GM03348 (cell line): ENCODE measurements around the gene SLC38A2.
A peak's percentile ranks its signal among the peaks of the same experiment; 100 is the strongest.
"Not testable (repeated sequence)": the region's sequence is repeated elsewhere in the genome, so short reads cannot be mapped to it uniquely, and the experiment has no call there.

Experiments used
- DNase-seq: peaks from one replicate; pipeline ENCODE4 v3.0.0; 2012; ENCODE audit warnings: low spot score

SLC38A2 gene

DNA sequence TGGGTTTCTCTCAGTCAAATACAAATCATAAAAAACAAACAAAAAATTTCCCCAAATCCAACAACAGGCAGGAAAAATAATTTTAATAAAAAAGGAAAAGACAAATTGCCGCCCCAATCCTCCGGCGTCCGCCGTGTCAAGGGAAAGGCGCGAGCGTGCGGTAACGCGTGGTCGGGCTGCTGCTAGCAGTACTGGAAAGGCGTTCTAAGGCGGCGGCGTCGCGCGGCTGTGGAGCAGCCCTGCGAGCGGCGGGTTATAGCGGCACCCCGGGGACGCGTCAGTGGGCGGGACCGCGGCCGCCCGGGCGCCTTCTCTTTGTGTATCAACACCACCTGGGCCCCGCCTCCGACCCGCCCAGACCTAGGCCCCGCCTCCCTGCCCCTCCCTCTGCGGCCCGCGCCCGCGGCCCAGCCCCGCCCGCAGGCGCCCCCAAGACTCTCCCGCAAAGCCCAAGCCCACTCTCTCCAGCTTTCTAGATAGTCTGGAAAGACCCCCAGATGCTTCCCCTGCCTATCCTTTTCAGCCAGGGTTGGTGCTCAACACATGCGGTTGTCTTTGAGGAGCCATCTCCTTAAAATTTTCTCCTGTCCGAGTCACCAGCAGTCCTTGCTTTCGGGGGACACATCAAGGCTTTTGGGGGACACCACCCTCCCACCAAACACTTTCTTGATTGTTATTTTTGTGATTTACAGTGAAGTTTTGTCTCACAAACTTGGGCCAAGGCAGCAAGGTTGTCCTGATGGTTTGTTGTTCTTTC, at the start of gene SLC38A2:
SLC38A2 (minus strand) TSS at position 230 of the 757 bp plus-strand sequence. CDS start 1,480 bp downstream, outside the sequence.
- DNase-seq, result peak; percentile 96

DNA sequence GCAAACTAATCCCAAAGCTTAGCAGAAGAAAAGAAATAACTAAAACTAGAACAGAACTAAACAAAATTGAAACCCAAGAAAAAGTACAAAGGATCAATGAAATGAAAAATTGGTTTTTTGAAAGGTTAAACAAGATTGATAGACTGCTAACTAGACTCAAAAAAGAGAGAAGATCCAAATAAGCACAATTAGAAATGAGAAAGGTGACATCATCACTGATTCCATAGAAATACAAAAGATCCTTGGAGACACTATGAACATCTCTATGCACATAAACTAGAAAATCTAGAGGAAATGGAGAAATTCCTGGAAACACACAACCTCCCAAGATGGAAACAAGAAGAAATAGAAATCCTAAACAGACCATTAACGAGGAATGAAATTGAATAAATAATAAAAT, 47.1 kb upstream of the SLC38A2 start:
- DNase-seq, result no peak

GRCh38 chr12:46415552-46415951, 43.0 kb upstream of the SLC38A2 start:
- DNase-seq, result no peak

GRCh38 chr12:46414591-46415268, 42.2 kb upstream of the SLC38A2 start:
- no peak for DNase-seq

- DNase-seq, result no peak
Observed at GRCh38 chr12:46413368-46413767, 40.8 kb upstream of the SLC38A2 start.

DNA sequence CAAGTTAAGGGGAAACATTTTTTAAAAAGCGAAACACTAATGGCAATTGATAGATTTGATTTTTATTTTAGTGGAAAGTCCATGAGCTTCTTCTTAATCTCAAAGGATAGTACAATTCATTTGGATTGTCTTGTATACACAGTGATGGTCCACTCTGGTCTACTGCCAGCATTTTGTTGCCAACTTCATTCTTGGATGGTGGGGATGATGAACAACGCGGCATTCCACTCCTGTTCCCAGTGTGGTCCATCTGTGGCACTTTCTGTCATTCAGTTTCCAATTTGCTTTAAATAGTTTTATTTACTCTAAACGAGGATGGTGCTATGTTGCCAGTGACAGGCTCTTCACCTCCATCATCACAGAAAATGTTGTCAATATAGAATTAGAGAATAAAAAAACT, 40.3 kb upstream of the SLC38A2 start:
- DNase-seq, result no peak

DNA sequence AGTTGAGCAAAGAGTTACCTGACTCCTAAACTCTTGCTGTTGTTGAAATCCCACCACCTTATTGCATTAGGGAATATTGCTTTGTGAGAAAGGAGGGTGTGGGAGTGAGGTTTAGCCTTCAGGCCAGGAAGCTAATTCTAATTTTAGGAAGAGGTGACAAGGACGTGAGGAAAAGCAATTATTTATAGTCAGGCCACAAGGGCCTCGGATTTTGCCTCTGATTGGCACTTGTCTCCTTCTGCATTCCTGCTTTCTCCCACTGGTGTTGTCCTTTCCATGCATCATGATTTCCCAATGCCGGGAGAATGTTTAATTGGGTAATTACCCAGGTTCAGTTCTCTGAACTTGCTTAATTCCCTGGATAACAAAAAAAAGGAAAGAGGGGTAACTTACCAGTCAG, 37.9 kb upstream of the SLC38A2 start:
- DNase-seq, result no peak

- no peak for DNase-seq
Observed at GRCh38 chr12:46409974-46410373, 37.4 kb upstream of the SLC38A2 start.

- no peak for DNase-seq
Observed at GRCh38 chr12:46409342-46409741, 36.8 kb upstream of the SLC38A2 start.

- DNase-seq, result no peak
Observed at GRCh38 chr12:46408441-46408840, 35.9 kb upstream of the SLC38A2 start.

GRCh38 chr12:46407361-46407760, 34.8 kb upstream of the SLC38A2 start:
- no peak for DNase-seq

DNA sequence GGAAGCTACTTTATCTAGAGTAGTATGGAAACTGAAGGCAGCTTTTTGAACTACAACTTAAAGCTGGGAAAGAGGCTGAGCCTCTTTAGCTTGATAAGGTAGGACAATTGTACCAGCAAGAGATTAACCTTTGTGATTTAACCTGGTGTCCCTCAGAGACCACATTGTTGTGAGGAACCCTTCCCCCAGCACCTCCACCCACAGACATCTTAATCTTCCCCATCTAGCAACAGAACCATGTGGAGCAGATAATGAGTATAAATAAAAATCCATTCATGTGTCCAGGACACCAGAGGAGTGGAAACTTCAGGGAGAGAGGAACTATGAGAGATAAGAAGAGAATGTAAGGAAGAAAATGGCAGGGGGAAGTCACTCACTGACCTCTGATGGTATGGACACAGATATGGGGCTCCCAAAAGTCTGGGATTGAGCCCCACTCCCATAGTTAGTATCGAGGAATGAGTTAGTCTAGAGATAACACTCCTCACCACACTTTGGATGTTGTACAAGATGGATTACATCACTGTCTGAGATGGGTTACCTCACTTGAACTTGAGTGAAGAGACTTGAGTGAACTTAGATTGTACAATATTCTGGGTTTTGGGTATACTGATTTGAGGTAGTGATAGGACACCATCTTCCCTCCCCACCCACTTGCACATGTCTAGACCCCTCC, 33.9 kb upstream of the SLC38A2 start:
- no peak for DNase-seq

GRCh38 chr12:46404733-46405132, 32.2 kb upstream of the SLC38A2 start:
- DNase-seq, result no peak

DNA sequence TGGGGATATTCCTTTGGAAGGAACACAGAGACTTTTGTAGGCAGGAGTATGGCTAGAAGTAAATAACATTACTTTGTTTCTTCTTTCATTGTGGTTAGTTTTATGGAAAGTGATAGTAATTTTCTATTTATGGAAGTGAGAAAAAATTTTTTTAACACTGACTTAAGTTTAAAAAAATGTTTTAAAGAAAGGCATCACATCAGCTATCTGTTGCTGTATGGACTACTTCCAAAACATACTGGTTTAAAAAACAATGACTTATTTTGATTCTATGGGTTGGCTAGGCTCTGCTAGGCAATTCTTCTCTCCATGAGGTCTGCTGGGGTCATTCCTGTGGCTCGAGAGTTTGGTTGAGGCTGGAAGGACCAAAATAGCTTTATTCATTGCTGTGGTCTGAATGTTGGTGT, 31.7 kb upstream of the SLC38A2 start:
- DNase-seq, result peak; percentile 62

DNA sequence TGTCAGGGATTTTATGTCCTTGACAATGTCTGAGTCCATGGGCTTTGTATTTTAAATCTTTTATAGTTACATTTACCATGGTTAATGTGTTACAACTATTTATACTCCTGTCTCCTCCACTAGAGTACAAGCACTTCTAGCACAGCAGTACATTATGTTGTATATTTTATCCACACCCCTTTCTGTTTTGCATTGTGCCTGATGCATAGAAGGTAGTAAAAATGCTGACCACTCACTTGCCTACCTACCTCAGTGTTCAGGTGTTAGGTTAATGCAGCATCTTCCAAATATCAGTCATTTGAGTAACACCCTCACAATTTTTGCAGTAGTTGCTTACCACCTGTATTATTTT, 31.1 kb upstream of the SLC38A2 start:
- no peak for DNase-seq

DNA sequence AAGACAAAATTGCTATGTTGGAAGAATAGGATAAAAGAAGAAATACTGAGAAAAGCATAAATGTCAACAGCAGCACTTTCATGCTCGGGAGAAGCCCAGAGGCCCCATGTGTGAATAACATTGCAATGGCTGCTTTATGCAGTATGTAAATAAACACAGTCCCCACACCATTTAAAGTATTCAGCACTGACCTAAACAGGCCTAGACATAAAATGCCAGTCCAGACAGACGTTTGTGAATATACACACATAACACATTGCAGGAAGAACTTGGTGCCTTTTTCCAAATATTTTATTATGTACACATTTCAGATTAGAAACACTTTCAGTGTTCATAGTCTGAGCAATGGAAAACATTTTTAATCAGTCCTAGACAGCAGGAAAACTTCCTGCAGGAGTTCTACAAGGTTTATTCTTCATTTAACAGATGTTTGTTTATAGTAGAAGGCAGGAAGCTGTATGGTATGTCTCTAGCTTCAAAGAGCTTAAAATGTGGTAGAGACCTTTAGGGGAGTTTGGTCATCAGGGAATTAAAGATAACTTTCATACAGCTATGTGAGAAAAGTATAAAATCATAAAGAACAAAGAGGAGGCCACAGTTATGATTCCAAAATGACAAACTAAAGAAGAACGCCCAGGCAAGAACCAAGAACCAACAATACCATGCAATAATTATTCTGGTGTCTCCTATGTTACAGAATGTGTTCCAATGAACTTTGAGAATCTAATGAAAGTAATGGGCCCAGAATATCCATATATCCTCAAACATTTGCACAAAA, 30.6 kb upstream of the SLC38A2 start:
- DNase-seq, result no peak

DNA sequence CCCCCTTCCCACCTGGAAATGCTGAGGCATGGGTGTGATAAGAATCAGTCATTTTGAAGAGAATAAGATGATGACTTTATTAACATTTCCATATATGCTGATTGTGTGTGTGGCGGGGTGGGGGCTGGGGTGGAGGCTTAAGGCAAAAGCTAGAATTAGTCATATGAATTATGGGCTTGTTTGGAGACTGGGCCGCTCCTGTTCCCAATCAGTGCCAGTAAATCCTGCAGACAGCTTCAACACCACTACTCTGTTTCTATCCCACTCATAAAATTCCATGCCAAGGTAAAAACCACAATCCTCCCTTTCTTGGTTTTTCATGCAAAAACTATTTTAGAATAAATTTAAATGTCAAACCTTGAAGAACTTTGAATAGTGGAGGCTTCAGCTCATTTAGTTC, 29.9 kb upstream of the SLC38A2 start:
- DNase-seq, result peak; percentile 70

- DNase-seq, result peak; percentile 45
Observed at GRCh38 chr12:46401662-46402061, 29.1 kb upstream of the SLC38A2 start.

DNA sequence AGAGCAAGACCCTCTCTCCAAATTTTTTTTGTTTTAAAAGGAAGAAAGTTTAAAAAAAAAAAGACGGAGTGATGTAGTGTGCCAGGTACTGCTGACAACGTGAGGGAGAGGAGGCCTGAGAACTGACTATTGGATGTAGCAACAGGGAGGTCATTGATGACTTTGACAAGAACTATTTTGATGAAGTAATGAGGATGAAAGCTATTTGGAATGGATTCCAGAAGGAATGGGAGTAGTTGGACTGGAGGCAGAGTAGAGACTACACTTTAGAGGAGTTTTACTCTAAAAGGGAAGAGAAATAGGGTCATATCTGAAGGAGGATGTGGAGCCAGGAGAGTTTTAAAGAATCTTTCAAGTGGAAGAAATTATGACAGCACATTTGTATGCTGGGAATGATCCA, 27.8 kb upstream of the SLC38A2 start:
- DNase-seq, result peak; percentile 59

DNA sequence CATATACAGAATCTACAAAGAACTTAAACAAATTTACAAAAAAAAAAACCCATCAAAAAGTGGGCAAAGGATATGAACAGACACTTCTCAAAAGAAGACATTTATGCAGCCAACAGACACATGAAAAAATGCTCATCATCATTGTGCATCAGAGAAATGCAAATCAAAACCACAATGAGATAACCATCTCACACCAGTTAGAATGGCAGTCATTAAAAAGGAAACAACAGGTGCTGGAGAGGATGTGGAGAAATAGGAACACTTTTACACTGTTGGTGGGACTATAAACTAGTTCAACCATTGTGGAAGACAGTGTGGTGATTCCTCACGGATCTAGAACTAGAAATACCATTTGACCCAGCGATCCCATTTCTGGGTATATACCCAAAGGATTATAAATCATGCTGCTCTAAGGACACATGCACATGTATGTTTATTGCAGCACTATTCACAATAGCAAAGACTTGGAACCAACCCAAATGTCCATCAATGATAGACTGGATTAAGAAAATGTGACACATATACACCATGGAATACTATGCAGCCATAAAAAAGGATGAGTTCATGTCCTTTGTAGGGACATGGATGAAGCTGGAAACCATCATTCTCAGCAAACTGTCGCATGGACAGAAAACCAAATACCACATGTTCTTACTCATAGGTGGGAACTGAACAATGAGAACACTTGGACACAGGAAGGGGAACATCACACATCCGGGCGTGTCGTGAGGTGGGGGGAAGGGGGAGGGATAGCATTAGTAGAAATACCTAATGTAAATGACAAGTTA, 27.1 kb upstream of the SLC38A2 start:
- not testable (repeated sequence) for DNase-seq

GRCh38 chr12:46396826-46397225, 24.3 kb upstream of the SLC38A2 start:
- DNase-seq, result no peak

GRCh38 chr12:46395388-46395787, 22.8 kb upstream of the SLC38A2 start:
- no peak for DNase-seq
